DND-41 (cell line): ENCODE measurements around the gene EXTL1.

ENCODE experiments used
- ATAC-seq: fragments of 200-7000 bp; cut with Tn5 transposase; 3 replicates; pipeline ENCODE4 v1.9.1; 2021; ENCODE audit warnings: low read depth; ENCODE audit not compliant: insufficient read depth
- DNase-seq: peaks from one replicate; pipeline ENCODE4 v3.0.0-alpha.2; 2020
- H2AFZ ChIP-seq: 2 replicates; pipeline ENCODE4 v1.6.0; 2012; ENCODE audit warnings: low read depth, low read length
- H3K27ac ChIP-seq: 2 replicates; pipeline ENCODE4 v1.5.1; 2012; ENCODE audit warnings: low read length, inconsistent platforms
- H3K27me3 ChIP-seq: fragments of 200-600 bp; sonication (generic); 2 replicates; pipeline ENCODE4 v1.6.0; 2012; ENCODE audit warnings: low read length, mild to moderate bottlenecking, inconsistent platforms; ENCODE audit not compliant: insufficient read depth, poor library complexity
- H3K36me3 ChIP-seq: 2 replicates; pipeline ENCODE4 v1.5.1; 2012; ENCODE audit warnings: low read length, inconsistent platforms; ENCODE audit not compliant: insufficient read depth
- H3K4me1 ChIP-seq: 2 replicates; pipeline ENCODE4 v1.5.1; 2012; ENCODE audit warnings: mild to moderate bottlenecking, low read length; ENCODE audit not compliant: insufficient read depth
- H3K4me2 ChIP-seq: 2 replicates; pipeline ENCODE4 v1.6.0; 2012; ENCODE audit warnings: mild to moderate bottlenecking, moderate library complexity, low read length, inconsistent platforms; ENCODE audit not compliant: insufficient read depth
- H3K4me3 ChIP-seq, 2 experiments: fragments of 200-600 bp in 1 of 2; shearing (Covaris generic) in 1 of 2; 2 replicates each; pipeline ENCODE4 v1.5.1; 2012 to 2016; ENCODE audit warnings: inconsistent platforms in 2 of 2, low read length in 2 of 2, mild to moderate bottlenecking in 2 of 2, low read depth in 1 of 2, moderate library complexity in 1 of 2
- H3K79me2 ChIP-seq: 2 replicates; pipeline ENCODE4 v1.6.0; 2012; ENCODE audit warnings: low read length, inconsistent platforms; ENCODE audit not compliant: insufficient read depth
- H3K9ac ChIP-seq: 2 replicates; pipeline ENCODE4 v1.6.0; 2012; ENCODE audit warnings: low read depth, mild to moderate bottlenecking, inconsistent platforms, low read length, moderate library complexity
- H3K9me3 ChIP-seq: 2 replicates; pipeline ENCODE4 v1.5.1; 2012; ENCODE audit warnings: low read length, moderate library complexity, mild to moderate bottlenecking, inconsistent platforms; ENCODE audit not compliant: insufficient read depth, severe bottlenecking
- H4K20me1 ChIP-seq: 2 replicates; pipeline ENCODE4 v1.6.0; 2012; ENCODE audit warnings: low read length; ENCODE audit not compliant: insufficient read depth
- EZH2 ChIP-seq: IDR thresholded peaks from 3 replicates; pipeline ENCODE4 v1.6.1; 2012; ENCODE audit warnings: borderline replicate concordance, low read depth, mild to moderate bottlenecking, moderate library complexity, low read length, inconsistent platforms; ENCODE audit not compliant: severe bottlenecking
- TF ChIP-seq, protein P1 (sequence below): IDR thresholded peaks from 2 replicates; pipeline ENCODE4 v1.5.1; 2012; ENCODE audit warnings: borderline replicate concordance, low read length, moderate library complexity, mild to moderate bottlenecking; ENCODE audit not compliant: poor library complexity, severe bottlenecking; ENCODE audit errors: extremely low read depth

Gene EXTL1

DNA sequence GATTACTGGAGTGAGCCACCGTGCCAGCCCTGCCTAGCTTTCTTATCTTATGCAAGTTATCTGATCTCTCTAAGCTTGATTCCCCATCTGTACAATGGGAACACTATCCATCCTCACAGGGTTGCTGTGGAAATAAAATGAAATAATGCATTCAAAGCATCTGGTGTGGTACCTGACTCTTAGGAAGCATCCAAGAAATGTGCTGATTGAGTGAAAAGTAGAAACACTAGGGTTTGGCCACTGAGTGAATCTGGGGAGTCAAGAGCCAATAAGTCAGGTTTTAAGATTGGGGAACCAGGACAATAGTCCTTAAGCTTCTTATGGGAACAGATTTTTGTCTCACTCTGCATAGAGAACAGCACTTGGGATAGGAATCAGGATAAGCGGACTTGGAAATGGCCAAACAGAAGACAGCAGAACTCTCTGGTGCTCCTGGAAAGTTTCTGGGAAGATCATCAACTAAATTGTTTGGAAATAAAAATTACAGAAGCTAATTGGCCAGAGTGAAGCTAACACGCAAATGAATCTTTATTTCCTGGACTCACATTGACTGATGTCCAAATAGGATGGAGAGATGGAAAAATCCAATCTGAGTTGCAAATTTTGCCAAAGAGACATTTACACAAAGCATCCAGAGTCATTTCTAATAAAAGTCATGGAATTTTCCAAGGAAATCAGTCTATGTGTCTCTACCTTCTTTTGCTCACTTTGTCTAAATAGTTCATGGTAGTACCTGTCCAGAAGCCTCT lies 27.0 kb upstream of the EXTL1 start:
- Histone ChIP-seq H3K36me3 (peaks cover 2% of the 10 kb centered on the region; the same call in 1 of the 2 replicates), H3K4me2 (peak overlapping the region; percentile 60), H3K4me1 (peaks cover 88% of the 10 kb centered on the region), H3K79me2 (peaks cover 66% of the 10 kb centered on the region), H4K20me1 (no peaks in the 10 kb centered on the region), H3K9me3 (no peaks in the 10 kb centered on the region), H3K27me3 (no peaks in the 10 kb centered on the region), H2AFZ (no peak overlapping the region), H3K9ac (peak overlapping the region; percentile 68), H3K27ac (peak overlapping the region; percentile 98), H3K4me3 (peak overlapping the region in 1 of 2 experiments; percentile 46; a peak in 2 of 4 replicates)
- TF ChIP-seq, protein P1, sequence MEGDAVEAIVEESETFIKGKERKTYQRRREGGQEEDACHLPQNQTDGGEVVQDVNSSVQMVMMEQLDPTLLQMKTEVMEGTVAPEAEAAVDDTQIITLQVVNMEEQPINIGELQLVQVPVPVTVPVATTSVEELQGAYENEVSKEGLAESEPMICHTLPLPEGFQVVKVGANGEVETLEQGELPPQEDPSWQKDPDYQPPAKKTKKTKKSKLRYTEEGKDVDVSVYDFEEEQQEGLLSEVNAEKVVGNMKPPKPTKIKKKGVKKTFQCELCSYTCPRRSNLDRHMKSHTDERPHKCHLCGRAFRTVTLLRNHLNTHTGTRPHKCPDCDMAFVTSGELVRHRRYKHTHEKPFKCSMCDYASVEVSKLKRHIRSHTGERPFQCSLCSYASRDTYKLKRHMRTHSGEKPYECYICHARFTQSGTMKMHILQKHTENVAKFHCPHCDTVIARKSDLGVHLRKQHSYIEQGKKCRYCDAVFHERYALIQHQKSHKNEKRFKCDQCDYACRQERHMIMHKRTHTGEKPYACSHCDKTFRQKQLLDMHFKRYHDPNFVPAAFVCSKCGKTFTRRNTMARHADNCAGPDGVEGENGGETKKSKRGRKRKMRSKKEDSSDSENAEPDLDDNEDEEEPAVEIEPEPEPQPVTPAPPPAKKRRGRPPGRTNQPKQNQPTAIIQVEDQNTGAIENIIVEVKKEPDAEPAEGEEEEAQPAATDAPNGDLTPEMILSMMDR = no peak
- TF ChIP-seq EZH2 = no peak
- DNase-seq (no peak), ATAC-seq (no peak)

DNA sequence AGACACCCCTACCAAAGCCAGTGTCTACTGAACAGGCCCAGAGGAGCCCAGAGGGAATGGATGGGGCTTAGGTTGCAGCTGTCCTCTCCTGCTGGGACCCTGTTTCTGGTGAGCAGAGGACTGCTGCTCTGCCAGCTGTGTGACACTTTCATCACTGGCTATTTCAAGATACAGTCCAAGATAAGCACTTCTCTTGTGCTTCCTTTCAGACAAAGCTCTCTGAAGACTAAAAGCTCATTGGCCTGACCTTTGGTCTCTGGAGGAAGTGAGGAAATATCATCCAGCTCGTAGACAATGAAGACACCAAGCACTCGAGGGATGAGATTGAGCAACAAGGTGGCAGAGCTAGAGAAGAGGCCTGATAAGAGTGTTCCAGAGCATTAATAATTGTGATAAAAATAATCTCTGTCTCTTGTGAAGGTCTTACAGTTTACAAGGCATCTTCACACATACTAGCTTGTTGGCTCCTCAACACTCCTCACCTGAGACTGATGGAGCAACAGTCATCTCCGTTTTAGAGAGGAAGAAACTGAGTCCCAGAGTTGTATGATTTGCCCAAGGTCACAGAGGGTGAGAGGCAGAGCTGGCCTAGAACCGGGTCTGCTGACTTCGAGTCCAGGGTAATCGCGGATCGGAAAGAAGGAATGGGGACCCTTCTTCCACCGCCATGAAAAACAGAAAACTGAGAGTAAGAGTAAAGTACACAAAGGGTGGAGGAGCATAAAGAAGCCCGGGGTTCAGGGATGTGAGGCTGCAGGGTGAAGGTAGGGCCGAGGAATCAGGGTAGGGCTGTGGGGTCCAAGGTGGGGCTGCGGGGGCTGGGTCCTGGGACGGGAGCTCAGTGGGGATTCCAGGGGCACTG lies 24.4 kb upstream of the EXTL1 start:
- Histone ChIP-seq H3K36me3 (no peaks in the 10 kb centered on the region), H3K9me3 (no peaks in the 10 kb centered on the region), H3K79me2 (peaks cover 42% of the 10 kb centered on the region), H3K27ac (peak overlapping the region; percentile 98), H3K9ac (peak overlapping the region; percentile 68), H2AFZ (peak overlapping the region; percentile 50), H3K4me3 (peak overlapping the region; percentile 40 to 66), H3K27me3 (no peaks in the 10 kb centered on the region), H4K20me1 (no peaks in the 10 kb centered on the region), H3K4me2 (peak overlapping the region; percentile 74), H3K4me1 (peaks cover 62% of the 10 kb centered on the region)
- DNase-seq (peak; percentile 69), ATAC-seq (peak; percentile 30)
- no peak for TF ChIP-seq EZH2

DNA sequence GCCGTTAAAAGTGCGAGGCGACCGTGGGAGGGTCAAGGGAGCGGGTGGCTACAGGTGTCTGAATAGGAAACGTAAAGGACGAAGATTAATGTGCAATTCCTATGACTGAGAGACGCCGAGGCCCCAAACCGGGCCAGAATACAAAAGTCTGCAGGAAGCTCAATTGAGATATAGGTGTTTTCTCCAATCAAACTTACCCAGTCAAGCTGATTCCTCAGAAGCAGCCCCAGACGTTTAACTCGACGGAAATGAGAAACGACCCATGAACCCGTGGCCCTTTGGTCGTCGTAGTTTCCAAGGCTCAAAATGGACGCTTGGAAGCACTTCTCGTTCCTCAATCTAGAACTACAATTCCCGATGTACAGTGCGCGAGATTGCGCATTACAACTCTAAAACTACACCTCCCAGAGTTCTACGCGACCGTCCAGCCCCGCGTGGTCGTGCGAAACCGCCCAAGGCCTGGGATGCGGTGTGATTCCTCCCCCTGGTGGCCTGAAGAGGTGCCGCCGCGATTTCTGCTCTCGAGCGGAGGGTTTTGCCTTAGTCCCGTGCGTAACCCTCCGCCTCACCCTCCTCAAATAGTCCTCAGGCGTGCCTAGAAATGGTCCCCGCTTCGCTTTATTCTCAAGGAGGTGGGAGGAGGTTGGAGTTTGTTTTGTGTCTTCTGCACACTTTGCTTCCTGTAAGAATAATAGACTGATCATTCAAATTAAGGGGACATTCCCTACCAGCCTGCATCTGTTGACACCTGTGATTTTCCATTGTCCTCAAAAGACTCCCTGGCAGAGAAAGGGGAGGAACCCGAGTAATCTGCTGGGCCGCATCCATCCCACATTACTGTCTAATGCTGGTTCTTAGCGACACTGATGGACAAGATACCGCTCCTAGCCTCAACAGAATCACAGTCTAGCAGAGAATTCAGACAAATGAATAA lies 23.5 kb upstream of the EXTL1 start, which contains the start of gene PAFAH2:
Gene PAFAH2, minus strand, starts transcription at position 236 of the 934 bp plus-strand sequence. CDS start 7,247 bp downstream, outside the sequence.
- peak within 1 kb of the TSS; percentile 98 for H3K27ac ChIP-seq
- H3K36me3 ChIP-seq = no peaks in the 10 kb centered on the region
- H3K4me2 ChIP-seq = peak within 1 kb of the TSS; percentile 74
- TF ChIP-seq, protein P1 = peak; percentile 100
- TF ChIP-seq EZH2 = no peak
- peak within 1 kb of the TSS; percentile 40 to 66 for H3K4me3 ChIP-seq
- ATAC-seq (peak; percentile 86), DNase-seq (peak; percentile 98)
- H3K9ac ChIP-seq = peak within 1 kb of the TSS; percentile 68
- peaks cover 36% of the 10 kb centered on the region for H3K79me2 ChIP-seq
- peak within 1 kb of the TSS; percentile 95 for H2AFZ ChIP-seq
- no peaks in the 10 kb centered on the region for H3K27me3 ChIP-seq
- no peaks in the 10 kb centered on the region for H3K9me3 ChIP-seq
- peaks cover 53% of the 10 kb centered on the region for H3K4me1 ChIP-seq
- H4K20me1 ChIP-seq = no peaks in the 10 kb centered on the region
